Stimulated activated CD4-positive, alpha-beta T cell treated with anti-CD3 and anti-CD28 coated beads, TNF-alpha, amount 100 ng/mL, for 4 hours (primary cell): Measurements from ENCODE around the gene ERCC6L.
"Not testable (repeated sequence)": the region's sequence is repeated elsewhere in the genome, so short reads cannot be mapped to it uniquely, and the experiment has no call there.

ENCODE experiments used
- DNase-seq, 3 experiments: peaks; one replicate each; pipeline ENCODE4 v3.0.0-alpha.2; 2020; ENCODE audit warnings: low read depth in 3 of 3

ERCC6L gene

GRCh38 chrX:72245461-72246089 is 6.7 kb upstream of the ERCC6L start:
- DNase-seq = peak in 1 of 3 experiments; percentile 5

- no peak for DNase-seq
Measured at GRCh38 chrX:72243472-72243871, 4.6 kb upstream of the ERCC6L start.

GRCh38 chrX:72240976-72241375 is 2.1 kb upstream of the ERCC6L start:
- no peak for DNase-seq

GRCh38 chrX:72238183-72238582 is 644 bp downstream of the ERCC6L start:
- DNase-seq = no peak

GRCh38 chrX:72236841-72237240 is 2.0 kb downstream of the ERCC6L start:
- no peak for DNase-seq

- no peak for DNase-seq
Measured at GRCh38 chrX:72230290-72230689, 8.5 kb downstream of the ERCC6L start.

GRCh38 chrX:72220375-72220774 is 18.5 kb downstream of the ERCC6L start:
- DNase-seq = not testable (repeated sequence)

GRCh38 chrX:72216973-72217372 is 21.9 kb downstream of the ERCC6L start:
- DNase-seq = no peak

- no peak for DNase-seq
Measured at GRCh38 chrX:72208126-72208800, 30.6 kb downstream of the ERCC6L start.

GRCh38 chrX:72207366-72207765 is 31.5 kb downstream of the ERCC6L start:
- DNase-seq = no peak

- no peak for DNase-seq
Measured at GRCh38 chrX:72205706-72206105, 33.1 kb downstream of the ERCC6L start.

- no peak for DNase-seq
Measured at GRCh38 chrX:72203421-72203820, 35.4 kb downstream of the ERCC6L start.

- no peak for DNase-seq
Measured at GRCh38 chrX:72202792-72203401, 35.9 kb downstream of the ERCC6L start.

GRCh38 chrX:72201836-72202536 is 36.8 kb downstream of the ERCC6L start:
- DNase-seq = no peak

GRCh38 chrX:72182924-72183323 is 55.9 kb downstream of the ERCC6L start:
- no peak for DNase-seq

GRCh38 chrX:72181178-72182125 is 57.4 kb downstream of the ERCC6L start, which contains the start of gene PIN4:
Gene PIN4, plus strand, starts transcription at chrX:72181757. Its CDS starts 29 bp downstream, at chrX:72181786.
- peak; percentile 46 to 62 (median 58) for DNase-seq

GRCh38 chrX:72180539-72180938 is 58.3 kb downstream of the ERCC6L start:
- DNase-seq = no peak

GRCh38 chrX:72176981-72177380 is 61.8 kb downstream of the ERCC6L start:
- DNase-seq = no peak

GRCh38 chrX:72176289-72176688 is 62.5 kb downstream of the ERCC6L start:
- not testable (repeated sequence) for DNase-seq

GRCh38 chrX:72169008-72169728 is 69.7 kb downstream of the ERCC6L start:
- peak in 1 of 3 experiments; percentile 14 for DNase-seq

- no peak for DNase-seq
Measured at GRCh38 chrX:72165551-72165950, 73.3 kb downstream of the ERCC6L start.
